ENCODE data around the gene GPR158.
"Not testable (repeated sequence)": the region's sequence is repeated elsewhere in the genome, so short reads cannot be mapped to it uniquely, and the experiment has no call there.

GPR158 gene

DNA sequence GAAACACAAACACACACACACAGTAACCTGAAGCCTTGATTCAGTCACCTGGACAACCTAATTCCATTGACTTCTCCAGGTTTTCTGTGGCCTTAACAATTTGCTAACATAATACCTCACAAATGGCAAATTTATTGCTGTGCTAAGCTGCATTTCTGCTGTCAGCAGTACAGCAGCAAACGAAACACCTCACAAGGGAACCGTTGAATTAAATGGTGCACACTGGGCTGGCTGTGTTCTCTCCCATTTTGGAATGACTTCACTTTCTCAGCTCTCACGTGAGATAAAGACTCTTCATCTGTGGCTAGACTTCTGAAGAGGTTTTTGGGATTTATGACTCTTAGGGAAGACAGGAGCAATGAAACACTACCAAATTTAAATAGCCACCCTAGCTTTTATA lies 152.5 kb downstream of the GPR158 start:
- no peak for TF ChIP-seq POLR2AphosphoS5 (IDR thresholded peaks at IDR 0.05; ENCODE audit: low read depth, low read length)
- TF ChIP-seq TAF1 (IDR thresholded peaks at IDR 0.05; ENCODE audit: borderline replicate concordance, low read depth, low read length): no peak
- no peak for TF ChIP-seq POLR2A (IDR thresholded peaks at IDR 0.05; ENCODE audit: low read depth, low read length)
- DNase-seq (ENCODE audit: insufficient read length): no peak
- FAIRE-seq: no peak

- FAIRE-seq (no peak), DNase-seq (ENCODE audit: insufficient read length) (no peak)
- no peak for TF ChIP-seq POLR2AphosphoS5 (IDR thresholded peaks at IDR 0.05; ENCODE audit: low read depth, low read length)
- TF ChIP-seq POLR2A (IDR thresholded peaks at IDR 0.05; ENCODE audit: low read depth, low read length): no peak
- TF ChIP-seq TAF1 (IDR thresholded peaks at IDR 0.05; ENCODE audit: borderline replicate concordance, low read depth, low read length): no peak
Measured at GRCh38 chr10:25328361-25328760, 153.6 kb downstream of the GPR158 start.

GRCh38 chr10:25329587-25329986 lies 154.8 kb downstream of the GPR158 start:
- FAIRE-seq: peak; percentile 53

GRCh38 chr10:25334445-25334844 lies 159.6 kb downstream of the GPR158 start:
- no peak for TF ChIP-seq POLR2A (IDR thresholded peaks at IDR 0.05; ENCODE audit: low read depth, low read length)
- TF ChIP-seq POLR2AphosphoS5 (IDR thresholded peaks at IDR 0.05; ENCODE audit: low read depth, low read length): no peak
- TF ChIP-seq TAF1 (IDR thresholded peaks at IDR 0.05; ENCODE audit: borderline replicate concordance, low read depth, low read length): no peak
- DNase-seq (ENCODE audit: insufficient read length): no peak
- FAIRE-seq: no peak

More at GRCh38 chr10:25329587-25329986, 154.8 kb downstream of the GPR158 start:
- not testable (repeated sequence) for DNase-seq (ENCODE audit: insufficient read length)

GRCh38 chr10:25336330-25336729 lies 161.5 kb downstream of the GPR158 start:
- FAIRE-seq (no peak), DNase-seq (ENCODE audit: insufficient read length) (no peak)
- no peak for TF ChIP-seq POLR2AphosphoS5 (IDR thresholded peaks at IDR 0.05; ENCODE audit: low read depth, low read length)
- TF ChIP-seq TAF1 (IDR thresholded peaks at IDR 0.05; ENCODE audit: borderline replicate concordance, low read depth, low read length): no peak
- TF ChIP-seq POLR2A (IDR thresholded peaks at IDR 0.05; ENCODE audit: low read depth, low read length): no peak

GRCh38 chr10:25338271-25338670 lies 163.5 kb downstream of the GPR158 start:
- TF ChIP-seq TAF1 (IDR thresholded peaks at IDR 0.05; ENCODE audit: borderline replicate concordance, low read depth, low read length): no peak
- no peak for TF ChIP-seq POLR2AphosphoS5 (IDR thresholded peaks at IDR 0.05; ENCODE audit: low read depth, low read length)
- no peak for TF ChIP-seq POLR2A (IDR thresholded peaks at IDR 0.05; ENCODE audit: low read depth, low read length)
- FAIRE-seq: no peak
- no peak for DNase-seq (ENCODE audit: insufficient read length)

GRCh38 chr10:25339966-25340365 lies 165.2 kb downstream of the GPR158 start:
- TF ChIP-seq POLR2AphosphoS5 (IDR thresholded peaks at IDR 0.05; ENCODE audit: low read depth, low read length): no peak
- no peak for TF ChIP-seq TAF1 (IDR thresholded peaks at IDR 0.05; ENCODE audit: borderline replicate concordance, low read depth, low read length)
- no peak for TF ChIP-seq POLR2A (IDR thresholded peaks at IDR 0.05; ENCODE audit: low read depth, low read length)
- no peak for FAIRE-seq
- no peak for DNase-seq (ENCODE audit: insufficient read length)

DNA sequence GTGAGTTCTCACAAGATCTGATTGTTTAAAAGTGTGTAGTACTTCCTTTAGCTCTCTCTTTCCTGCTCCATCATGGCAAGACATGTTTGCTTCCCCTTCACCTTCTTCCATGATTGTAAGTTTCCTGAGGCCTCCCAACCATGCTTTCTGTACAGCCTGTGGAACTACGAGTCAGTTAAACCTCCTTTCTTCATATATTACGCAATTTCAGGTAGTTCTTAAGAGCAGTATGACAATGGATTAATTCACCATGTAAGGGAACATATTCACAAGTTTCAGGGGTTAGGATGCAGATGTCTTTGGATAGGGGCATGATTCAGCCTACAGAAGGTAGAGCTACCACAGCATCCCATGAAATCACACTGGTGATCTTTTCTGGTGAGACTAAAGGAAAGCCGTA lies 174.7 kb downstream of the GPR158 start:
- DNase-seq (ENCODE audit: insufficient read length): no peak
- FAIRE-seq: no peak
- TF ChIP-seq TAF1 (IDR thresholded peaks at IDR 0.05; ENCODE audit: borderline replicate concordance, low read depth, low read length): no peak
- TF ChIP-seq POLR2A (IDR thresholded peaks at IDR 0.05; ENCODE audit: low read depth, low read length): no peak
- no peak for TF ChIP-seq POLR2AphosphoS5 (IDR thresholded peaks at IDR 0.05; ENCODE audit: low read depth, low read length)

- no peak for TF ChIP-seq POLR2AphosphoS5 (IDR thresholded peaks at IDR 0.05; ENCODE audit: low read depth, low read length)
- TF ChIP-seq POLR2A (IDR thresholded peaks at IDR 0.05; ENCODE audit: low read depth, low read length): no peak
- TF ChIP-seq TAF1 (IDR thresholded peaks at IDR 0.05; ENCODE audit: borderline replicate concordance, low read depth, low read length): no peak
- FAIRE-seq: no peak
- DNase-seq (ENCODE audit: insufficient read length): no peak
Measured at GRCh38 chr10:25356609-25357008, 181.8 kb downstream of the GPR158 start.

DNA sequence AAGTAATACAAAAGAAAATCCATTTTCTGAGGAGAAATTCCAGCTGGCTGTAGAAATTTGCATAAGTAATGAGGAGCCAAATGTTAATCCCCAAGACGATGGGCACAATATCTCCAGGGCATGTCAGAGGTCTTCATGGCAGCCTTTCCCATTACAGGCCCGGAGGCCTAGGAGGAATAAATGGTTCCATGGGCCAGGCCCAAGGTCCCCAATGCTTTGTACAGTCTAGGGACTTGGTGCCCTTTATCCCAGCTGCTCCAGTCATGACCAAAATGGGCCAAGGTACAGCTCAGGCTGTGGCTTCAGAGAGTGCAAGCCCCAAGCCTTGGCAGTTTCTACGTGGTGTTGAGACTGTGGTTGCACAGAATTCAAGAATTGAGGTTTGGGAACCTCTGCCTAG lies 182.5 kb downstream of the GPR158 start:
- DNase-seq (ENCODE audit: insufficient read length): no peak
- TF ChIP-seq POLR2A (IDR thresholded peaks at IDR 0.05; ENCODE audit: low read depth, low read length) (no peak), TAF1 (IDR thresholded peaks at IDR 0.05; ENCODE audit: borderline replicate concordance, low read depth, low read length) (no peak), POLR2AphosphoS5 (IDR thresholded peaks at IDR 0.05; ENCODE audit: low read depth, low read length) (no peak)
- FAIRE-seq: no peak

DNA sequence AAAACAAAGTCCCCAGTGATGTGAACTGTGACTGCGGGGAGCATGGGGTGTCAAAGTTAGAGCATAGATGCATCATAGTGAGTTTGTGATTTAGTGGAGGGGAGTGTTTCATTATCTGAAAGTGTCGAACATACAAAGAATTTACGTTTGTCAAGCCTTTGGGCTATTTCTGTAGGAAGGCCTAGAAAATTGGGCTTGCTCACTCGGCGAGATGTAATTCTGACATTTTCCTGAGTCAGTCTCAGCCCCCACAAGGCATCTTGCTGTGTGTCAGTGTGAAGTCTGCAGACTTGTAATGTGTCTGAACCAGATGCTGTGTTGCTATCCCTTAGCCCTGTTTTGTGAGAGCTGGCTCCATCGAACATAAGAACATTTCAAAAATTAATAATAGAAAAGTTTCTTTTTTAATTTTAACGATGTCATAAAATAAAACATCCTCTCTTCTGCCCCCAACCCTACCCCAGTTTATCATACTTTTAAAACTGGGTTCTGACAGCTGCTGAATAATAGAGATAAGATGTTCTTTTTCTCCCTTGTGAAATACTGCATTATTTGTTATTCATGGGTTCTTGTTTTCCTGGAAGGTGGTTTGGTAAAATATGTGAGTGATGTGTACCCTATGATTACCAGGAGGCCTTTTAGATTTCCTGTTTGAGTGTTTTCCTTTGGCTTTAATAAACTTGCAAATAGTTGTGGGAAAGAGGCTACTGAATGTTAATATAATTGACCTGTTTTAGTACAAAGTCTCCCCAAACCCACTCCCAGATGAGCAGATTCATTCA lies 207.4 kb downstream of the GPR158 start:
- DNase-seq (ENCODE audit: insufficient read length) (no peak), FAIRE-seq (no peak)
- no peak for TF ChIP-seq POLR2AphosphoS5 (IDR thresholded peaks at IDR 0.05; ENCODE audit: low read depth, low read length)
- no peak for TF ChIP-seq TAF1 (IDR thresholded peaks at IDR 0.05; ENCODE audit: borderline replicate concordance, low read depth, low read length)
- TF ChIP-seq POLR2A (IDR thresholded peaks at IDR 0.05; ENCODE audit: low read depth, low read length): no peak

GRCh38 chr10:25382901-25383300 lies 208.1 kb downstream of the GPR158 start:
- FAIRE-seq; DNase-seq (ENCODE audit: insufficient read length): not testable (repeated sequence)

- no peak for FAIRE-seq
- no peak for TF ChIP-seq POLR2AphosphoS5 (IDR thresholded peaks at IDR 0.05; ENCODE audit: low read depth, low read length)
- TF ChIP-seq POLR2A (IDR thresholded peaks at IDR 0.05; ENCODE audit: low read depth, low read length): no peak
- TF ChIP-seq TAF1 (IDR thresholded peaks at IDR 0.05; ENCODE audit: borderline replicate concordance, low read depth, low read length): no peak
Measured at GRCh38 chr10:25383686-25384085, 208.9 kb downstream of the GPR158 start.

More at GRCh38 chr10:25383686-25384085, 208.9 kb downstream of the GPR158 start:
- no peak for DNase-seq (ENCODE audit: insufficient read length)

Data from GM12892 (cell line).